Measurements from ENCODE around the gene HACD3. TPM values are rescaled to one million over a fixed set of nuclear protein-coding genes. Genes with fewer than 3 reads are reported as not detected.

HACD3 gene
- total and polyA plus RNA-seq, 9 of the 15 experiments (the other 6 are each of a cell fraction or from before 2014, with no cell fraction given), result 48.1 to 117 (median 72.8) TPM

- TF ChIP-seq ZBTB7A (IDR thresholded peaks at IDR 0.05; ENCODE audit: borderline replicate concordance, control insufficient read depth, low read depth, low read length), result peak; percentile 21; the same call in 1 of the 2 replicates
- no peak; the same call in 1 of the 2 replicates for TF ChIP-seq JUN (IDR thresholded peaks at IDR 0.05; ENCODE audit: borderline replicate concordance, low read depth, low read length)
- TF ChIP-seq JUN (CRISPR knock-in tag; IDR thresholded peaks at IDR 0.05; ENCODE audit: borderline replicate concordance), result no peak
- TF ChIP-seq TEAD4 (IDR thresholded peaks at IDR 0.05; ENCODE audit: low read length), result no peak; the same call in 1 of the 2 replicates
- TF ChIP-seq TEAD4 (CRISPR knock-in tag; IDR thresholded peaks at IDR 0.05; ENCODE audit: borderline replicate concordance), result no peak
- TF ChIP-seq, protein P1, sequence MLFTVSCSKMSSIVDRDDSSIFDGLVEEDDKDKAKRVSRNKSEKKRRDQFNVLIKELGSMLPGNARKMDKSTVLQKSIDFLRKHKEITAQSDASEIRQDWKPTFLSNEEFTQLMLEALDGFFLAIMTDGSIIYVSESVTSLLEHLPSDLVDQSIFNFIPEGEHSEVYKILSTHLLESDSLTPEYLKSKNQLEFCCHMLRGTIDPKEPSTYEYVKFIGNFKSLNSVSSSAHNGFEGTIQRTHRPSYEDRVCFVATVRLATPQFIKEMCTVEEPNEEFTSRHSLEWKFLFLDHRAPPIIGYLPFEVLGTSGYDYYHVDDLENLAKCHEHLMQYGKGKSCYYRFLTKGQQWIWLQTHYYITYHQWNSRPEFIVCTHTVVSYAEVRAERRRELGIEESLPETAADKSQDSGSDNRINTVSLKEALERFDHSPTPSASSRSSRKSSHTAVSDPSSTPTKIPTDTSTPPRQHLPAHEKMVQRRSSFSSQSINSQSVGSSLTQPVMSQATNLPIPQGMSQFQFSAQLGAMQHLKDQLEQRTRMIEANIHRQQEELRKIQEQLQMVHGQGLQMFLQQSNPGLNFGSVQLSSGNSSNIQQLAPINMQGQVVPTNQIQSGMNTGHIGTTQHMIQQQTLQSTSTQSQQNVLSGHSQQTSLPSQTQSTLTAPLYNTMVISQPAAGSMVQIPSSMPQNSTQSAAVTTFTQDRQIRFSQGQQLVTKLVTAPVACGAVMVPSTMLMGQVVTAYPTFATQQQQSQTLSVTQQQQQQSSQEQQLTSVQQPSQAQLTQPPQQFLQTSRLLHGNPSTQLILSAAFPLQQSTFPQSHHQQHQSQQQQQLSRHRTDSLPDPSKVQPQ (CRISPR knock-in tag; IDR thresholded peaks at IDR 0.05; ENCODE audit: borderline replicate concordance), result no peak
- TF ChIP-seq HNRNPUL1 (IDR thresholded peaks at IDR 0.05; ENCODE audit: low read length), result no peak
- TF ChIP-seq RBM39 (optimal IDR thresholded peaks at IDR 0.05; ENCODE audit: low read depth, low read length), result no peak
- TF ChIP-seq ZBTB17 (CRISPR knock-in tag; IDR thresholded peaks at IDR 0.05), result 0 out of 2 replicates have a peak, but pooled peaks have one; percentile 38
- TF ChIP-seq L3MBTL2 (IDR thresholded peaks at IDR 0.05), result peak; percentile 96
- 0 out of 4 replicates have a peak, but pooled peaks of 1 of the 2 experiments have one; percentile 51 for TF ChIP-seq ZMIZ1 (IDR thresholded peaks at IDR 0.05; ENCODE audit: low read depth in 2 of 2, low read length in 2 of 2)
- 0 out of 2 replicates have a peak, but pooled peaks have one; percentile 65 for TF ChIP-seq ZNF830 (CRISPR knock-in tag; IDR thresholded peaks at IDR 0.05)
- TF ChIP-seq ZBTB12 (CRISPR knock-in tag; IDR thresholded peaks at IDR 0.05), result 0 out of 2 replicates have a peak, but pooled peaks have one; percentile 20
- peak; percentile 97 for TF ChIP-seq ZFX (CRISPR knock-in tag; IDR thresholded peaks at IDR 0.05)
- TF ChIP-seq MTF1 (CRISPR knock-in tag; IDR thresholded peaks at IDR 0.05; ENCODE audit: borderline replicate concordance), result no peak
- no peak for TF ChIP-seq ZNF785 (CRISPR knock-in tag; IDR thresholded peaks at IDR 0.05)
These were observed at the start of gene HACD3 (continued) for GRCh38 chr15:65530318-65531111.

All from K562 (cell line).